H9 (cell line): Measurements from ENCODE around the gene TOMM70. TPM values are rescaled to one million over a fixed set of nuclear protein-coding genes. Genes with fewer than 3 reads are reported as not detected.

Experiments
- DNase-seq: peaks from one replicate; pipeline ENCODE4 v3.0.0-alpha.2; 2017
- H2AFZ ChIP-seq: one replicate; pipeline ENCODE4 v1.6.1; 2013; ENCODE audit warnings: mild to moderate bottlenecking, low read length, control low read depth, moderate library complexity
- H2AK5ac ChIP-seq: 2 replicates; pipeline ENCODE4 v1.6.1; 2013; ENCODE audit warnings: low read length, control low read depth, mixed read lengths; ENCODE audit not compliant: insufficient read length
- H2BK120ac ChIP-seq: one replicate; pipeline ENCODE4 v1.6.1; 2013; ENCODE audit warnings: low read depth, mild to moderate bottlenecking, low read length, control low read depth, inconsistent platforms; ENCODE audit not compliant: poor library complexity, severe bottlenecking
- H2BK12ac ChIP-seq: 2 replicates; pipeline ENCODE4 v1.6.1; 2013; ENCODE audit warnings: low read length, control low read depth, mixed read lengths, low read depth; ENCODE audit not compliant: insufficient read length
- H2BK15ac ChIP-seq: 2 replicates; pipeline ENCODE4 v1.6.1; 2013; ENCODE audit warnings: low read depth, low read length, control low read depth
- H2BK20ac ChIP-seq: one replicate; pipeline ENCODE4 v1.6.1; 2013; ENCODE audit warnings: low read depth, mild to moderate bottlenecking, low read length, control low read depth, inconsistent platforms; ENCODE audit not compliant: poor library complexity, severe bottlenecking
- H2BK5ac ChIP-seq: 2 replicates; pipeline ENCODE4 v1.6.1; 2013; ENCODE audit warnings: low read length, control low read depth, mixed read lengths; ENCODE audit not compliant: insufficient read length
- H3K14ac ChIP-seq: 2 replicates; pipeline ENCODE4 v1.6.1; 2013; ENCODE audit warnings: low read length, control low read depth; ENCODE audit not compliant: insufficient read depth
- H3K18ac ChIP-seq: 2 replicates; pipeline ENCODE4 v1.6.1; 2013; ENCODE audit warnings: low read depth, mild to moderate bottlenecking, mixed read lengths, low read length, control low read depth; ENCODE audit not compliant: insufficient read length
- H3K23ac ChIP-seq: 2 replicates; pipeline ENCODE4 v1.6.1; 2013; ENCODE audit warnings: low read length, control low read depth, mixed read lengths, low read depth; ENCODE audit not compliant: insufficient read length
- H3K23me2 ChIP-seq: 2 replicates; pipeline ENCODE4 v1.6.1; 2013; ENCODE audit warnings: low read depth, mild to moderate bottlenecking, mixed read lengths, low read length, control low read depth; ENCODE audit not compliant: insufficient read length, poor library complexity, severe bottlenecking
- H3K27ac ChIP-seq: 2 replicates; pipeline ENCODE4 v1.5.1; 2013; ENCODE audit warnings: low read length, control low read depth, mixed read lengths, low read depth; ENCODE audit not compliant: insufficient read length
- H3K27me3 ChIP-seq: 2 replicates; pipeline ENCODE4 v1.6.1; 2013; ENCODE audit warnings: low read length, control low read depth, inconsistent platforms; ENCODE audit not compliant: insufficient read depth
- H3K4ac ChIP-seq: 2 replicates; pipeline ENCODE4 v1.6.1; 2013; ENCODE audit warnings: low read depth, mild to moderate bottlenecking, control low read depth, inconsistent platforms, low read length, moderate library complexity
- H3K4me1 ChIP-seq: 2 replicates; pipeline ENCODE4 v1.6.1; 2013; ENCODE audit warnings: low read length, control low read depth, inconsistent platforms; ENCODE audit not compliant: insufficient read depth
- H3K4me2 ChIP-seq: 2 replicates; pipeline ENCODE4 v1.6.1; 2013; ENCODE audit warnings: low read length, control low read depth, mixed read lengths; ENCODE audit not compliant: insufficient read length, insufficient read depth
- H3K56ac ChIP-seq: 2 replicates; pipeline ENCODE4 v1.6.1; 2013; ENCODE audit warnings: low read depth, mild to moderate bottlenecking, mixed read lengths, low read length, control low read depth; ENCODE audit not compliant: insufficient read length
- H3K79me1 ChIP-seq: 2 replicates; pipeline ENCODE4 v1.6.1; 2013; ENCODE audit warnings: low read depth, mild to moderate bottlenecking, moderate library complexity, low read length, control low read depth, inconsistent platforms; ENCODE audit not compliant: insufficient read depth, poor library complexity, severe bottlenecking
- H3K79me2 ChIP-seq: 2 replicates; pipeline ENCODE4 v1.6.1; 2013; ENCODE audit warnings: low read length, control low read depth, inconsistent platforms; ENCODE audit not compliant: insufficient read depth
- H3K9ac ChIP-seq: 2 replicates; pipeline ENCODE4 v1.6.1; 2013; ENCODE audit warnings: low read length, control low read depth, mixed read lengths; ENCODE audit not compliant: insufficient read length; ENCODE audit errors: extremely low read depth
- H3K9me3 ChIP-seq: one replicate; pipeline ENCODE4 v1.6.1; 2013; ENCODE audit warnings: low read depth, low read length, inconsistent platforms; ENCODE audit not compliant: control insufficient read depth
- H3T11ph ChIP-seq: one replicate; pipeline ENCODE4 v1.6.1; 2013; ENCODE audit warnings: mild to moderate bottlenecking, low read length, control low read depth, inconsistent platforms
- H4K20me1 ChIP-seq: one replicate; pipeline ENCODE4 v1.6.1; 2013; ENCODE audit not compliant: control insufficient read depth, insufficient read length, insufficient read depth
- H4K5ac ChIP-seq: 2 replicates; pipeline ENCODE4 v1.6.1; 2013; ENCODE audit warnings: low read depth, mild to moderate bottlenecking, mixed read lengths, low read length, control low read depth; ENCODE audit not compliant: insufficient read length
- H4K8ac ChIP-seq: replicated peaks from 2 replicates; pipeline ENCODE4 v1.6.1; 2013; ENCODE audit warnings: low read length, control low read depth, mixed read lengths, low read depth; ENCODE audit not compliant: insufficient read length
- H4K91ac ChIP-seq: 2 replicates; pipeline ENCODE4 v1.6.1; 2013; ENCODE audit warnings: low read depth, mild to moderate bottlenecking, moderate library complexity, mixed read lengths, low read length, control low read depth; ENCODE audit not compliant: insufficient read length
- H3K27ac Mint-ChIP-seq, 3 experiments: 2 replicates in 2 of 3; 3 replicates in 1 of 3; pipeline ENCODE4 v1.8.0; 2020 to 2021; ENCODE audit warnings: mixed read lengths in 3 of 3, mild to moderate bottlenecking in 1 of 3, moderate library complexity in 1 of 3
- H3K27me3 Mint-ChIP-seq: 2 replicates; pipeline ENCODE4 v1.8.0; 2021; ENCODE audit warnings: low read depth, mild to moderate bottlenecking, moderate library complexity, mixed read lengths
- H3K36me3 Mint-ChIP-seq, 3 experiments: 2 replicates in 2 of 3; 3 replicates in 1 of 3; pipeline ENCODE4 v1.8.0; 2020 to 2021; ENCODE audit warnings: low read depth in 3 of 3, mixed read lengths in 3 of 3; ENCODE audit not compliant: insufficient read depth in 1 of 3
- H3K4me1 Mint-ChIP-seq, 2 experiments: 2 replicates each; pipeline ENCODE4 v1.8.0; 2020; ENCODE audit warnings: mixed read lengths in 2 of 2
- H3K4me3 Mint-ChIP-seq, 2 experiments: 2 replicates in 1 of 2; 3 replicates in 1 of 2; pipeline ENCODE4 v1.8.0; 2020 to 2021; ENCODE audit warnings: mild to moderate bottlenecking in 2 of 2, mixed read lengths in 2 of 2, moderate library complexity in 1 of 2
- H3K9me3 Mint-ChIP-seq, 2 experiments: 2 replicates in 1 of 2; 3 replicates in 1 of 2; pipeline ENCODE4 v1.8.0; 2020; ENCODE audit warnings: mild to moderate bottlenecking in 2 of 2, mixed read lengths in 2 of 2, moderate library complexity in 1 of 2
- CTCF ChIP-seq: fragments of 200-600 bp; sonication (generic); conservative IDR thresholded peaks from 3 replicates; pipeline ENCODE4 v1.8.0; 2021; ENCODE audit warnings: antibody characterized with exemption, mild to moderate bottlenecking
- WGBS: extraction: QIAGEN DNeasy Blood & Tissue Kit; methylation state at CpG from one replicate; pipeline ENCODE4 v1.1.7; 2013; ENCODE audit warnings: missing lambda C conversion rate, low lambda C conversion rate, mixed read lengths; ENCODE audit not compliant: insufficient read length; ENCODE audit errors: extremely low coverage; 5-methylcytosine and 5-hydroxymethylcytosine counted together
- total RNA-seq: library from RNA; stranded (reverse); gene quantifications from 2 replicates; pipeline ENCODE4 v1.2.1, GENCODE V29; 2021

The TOMM70 gene
- total RNA-seq, 1 experiment from 2014 or later = 53.0 TPM

DNA sequence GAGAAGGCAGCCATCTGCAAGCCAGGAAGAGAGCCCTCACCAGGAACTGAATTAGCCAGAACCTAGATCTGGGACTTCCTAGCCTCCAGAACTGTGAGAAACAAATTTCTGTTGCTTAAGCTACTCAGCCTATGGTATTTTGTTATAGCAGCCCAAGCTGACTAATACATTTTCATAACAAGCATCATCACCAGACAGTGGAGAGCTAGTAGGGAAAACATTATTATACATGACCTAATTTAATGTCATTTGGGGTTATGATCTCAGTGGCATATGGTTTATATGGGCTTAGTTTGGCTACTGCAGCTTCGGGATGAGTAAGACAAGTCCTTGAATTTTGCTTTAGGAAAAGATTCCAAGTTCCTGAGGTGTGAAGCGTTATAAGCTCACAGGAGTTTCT lies 36.1 kb upstream of the TOMM70 start:
- Histone ChIP-seq H2BK12ac (no peak overlapping the region), H4K20me1 (no peaks in the 10 kb centered on the region), H3K14ac (no peak overlapping the region), H4K91ac (no peak overlapping the region), H3K4ac (no peak overlapping the region), H2AFZ (no peak overlapping the region), H3K18ac (no peak overlapping the region), H4K5ac (no peak overlapping the region), H2AK5ac (no peak overlapping the region), H3K23ac (no peak overlapping the region), H3K4me2 (no peak overlapping the region), H2BK120ac (no peak overlapping the region), H4K8ac (no peak overlapping the region), H2BK15ac (no peak overlapping the region), H3K4me1 (no peaks in the 10 kb centered on the region), H3K56ac (no peak overlapping the region), H2BK20ac (no peak overlapping the region), H3K79me1 (no peaks in the 10 kb centered on the region), H3T11ph (no peak overlapping the region), H2BK5ac (no peak overlapping the region), H3K23me2 (no peaks in the 10 kb centered on the region), H3K9me3 (no peaks in the 10 kb centered on the region), H3K27ac (no peak overlapping the region), H3K9ac (no peak overlapping the region), H3K27me3 (no peaks in the 10 kb centered on the region), H3K79me2 (no peaks in the 10 kb centered on the region)
- Mint-ChIP-seq H3K4me3 (no peak overlapping the region), H3K9me3 (peaks cover 10 to 19% of the 10 kb centered on the region in 2 experiments; a peak in 4 of 5 replicates), H3K27ac (no peak overlapping the region), H3K27me3 (no peaks in the 10 kb centered on the region), H3K36me3 (peaks cover 16 to 29% (median 25%) of the 10 kb centered on the region in 3 experiments), H3K4me1 (peaks cover 9 to 12% of the 10 kb centered on the region in 2 experiments)
- WGBS = no CpG with 5 or more reads among the region's 2 CpGs
- no peak for DNase-seq
- TF ChIP-seq CTCF = no peak
